ENCODE data around the gene PCYOX1L.
A peak's percentile ranks its signal among the peaks of the same experiment; 100 is the strongest.

The PCYOX1L gene

GRCh38 chr5:149357370-149358293 is at the start of gene PCYOX1L:
TSS of gene PCYOX1L (plus strand) at chr5:149358046. CDS start at chr5:149358069, 23 bp downstream.
- DNase-seq: peak; percentile 99

GRCh38 chr5:149309354-149309753 is 48.5 kb upstream of the PCYOX1L start:
- DNase-seq: no peak

- DNase-seq: no peak
These were observed 47.4 kb upstream of the PCYOX1L start for GRCh38 chr5:149310488-149310887.

GRCh38 chr5:149310947-149311658 is 46.7 kb upstream of the PCYOX1L start:
- DNase-seq: no peak

GRCh38 chr5:149313151-149313841 is 44.5 kb upstream of the PCYOX1L start:
- DNase-seq: no peak

GRCh38 chr5:149314571-149315111 is 43.2 kb upstream of the PCYOX1L start:
- no peak for DNase-seq

GRCh38 chr5:149315753-149316152 is 42.1 kb upstream of the PCYOX1L start:
- DNase-seq: no peak

GRCh38 chr5:149317281-149318048 is 40.4 kb upstream of the PCYOX1L start:
- DNase-seq: peak; percentile 11 to 33

GRCh38 chr5:149319174-149319573 is 38.7 kb upstream of the PCYOX1L start:
- DNase-seq: no peak

- no peak for DNase-seq
These were observed 37.0 kb upstream of the PCYOX1L start for GRCh38 chr5:149320791-149321330.

- no peak for DNase-seq
These were observed 35.3 kb upstream of the PCYOX1L start for GRCh38 chr5:149322518-149322917.

GRCh38 chr5:149323210-149323609 is 34.6 kb upstream of the PCYOX1L start:
- no peak for DNase-seq

GRCh38 chr5:149323621-149324205 is 34.1 kb upstream of the PCYOX1L start:
- no peak for DNase-seq

- DNase-seq: no peak
These were observed 33.2 kb upstream of the PCYOX1L start for GRCh38 chr5:149324641-149325040.

- DNase-seq: no peak
These were observed 32.6 kb upstream of the PCYOX1L start for GRCh38 chr5:149325166-149325735.

- DNase-seq: no peak
These were observed 32.0 kb upstream of the PCYOX1L start for GRCh38 chr5:149325894-149326293.

- no peak for DNase-seq
These were observed 31.2 kb upstream of the PCYOX1L start for GRCh38 chr5:149326611-149327010.

GRCh38 chr5:149328177-149328576 is 29.7 kb upstream of the PCYOX1L start:
- DNase-seq: no peak

- no peak for DNase-seq
These were observed 24.0 kb upstream of the PCYOX1L start for GRCh38 chr5:149333711-149334443.

GRCh38 chr5:149337736-149338135 is 20.1 kb upstream of the PCYOX1L start:
- DNase-seq: no peak

Data from stimulated activated CD4-positive, alpha-beta T cell treated with anti-CD3 and anti-CD28 coated beads, Interleukin-2, amount 100 ng/mL, for 24 hours (primary cell).